ENCODE results near the gene TMEM191B. TPM values are rescaled to one million over a fixed set of nuclear protein-coding genes. Genes with fewer than 3 reads are reported as not detected.
"Not testable (repeated sequence)": the region's sequence is repeated elsewhere in the genome, so short reads cannot be mapped to it uniquely, and the experiment has no call there.

The TMEM191B gene
- total and polyA plus RNA-seq, 2 donors from 2014 or later: 5.2 to 10.6 TPM

- H3K9ac ChIP-seq (ENCODE audit: low read length in 3 of 3); H3K4me3 ChIP-seq (ENCODE audit: low read length in 3 of 3); FAIRE-seq; H3K36me3 ChIP-seq (ENCODE audit: control insufficient read depth in 2 of 3, insufficient read depth in 3 of 3, low read length in 3 of 3); H3K4me1 ChIP-seq (ENCODE audit: control insufficient read depth in 2 of 3, insufficient read depth in 2 of 3, low read depth in 1 of 3, low read length in 3 of 3); H3K27ac ChIP-seq (ENCODE audit: low read depth in 2 of 2, low read length in 2 of 2); DNase-seq; H3K27me3 ChIP-seq (ENCODE audit: control insufficient read depth, insufficient read depth, low read length); H3K9me3 ChIP-seq (ENCODE audit: control insufficient read depth in 2 of 3, insufficient read depth in 1 of 3, low read length in 3 of 3); intact Hi-C loops (cut with DNase I): not testable (repeated sequence)
Observed at GRCh38 chr22:18551046-18551445, 23.4 kb downstream of the TMEM191B start.

GRCh38 chr22:18552839-18553597 lies 25.4 kb downstream of the TMEM191B start:
- intact Hi-C loops (cut with DNase I); H3K36me3 ChIP-seq (ENCODE audit: control insufficient read depth in 2 of 3, insufficient read depth in 3 of 3, low read length in 3 of 3); H3K4me3 ChIP-seq (ENCODE audit: low read length in 3 of 3); H3K9me3 ChIP-seq (ENCODE audit: control insufficient read depth in 2 of 3, insufficient read depth in 1 of 3, low read length in 3 of 3); H3K9ac ChIP-seq (ENCODE audit: low read length in 3 of 3); FAIRE-seq; DNase-seq; H3K27ac ChIP-seq (ENCODE audit: low read depth in 2 of 2, low read length in 2 of 2); H3K27me3 ChIP-seq (ENCODE audit: control insufficient read depth, insufficient read depth, low read length); H3K4me1 ChIP-seq (ENCODE audit: control insufficient read depth in 2 of 3, insufficient read depth in 2 of 3, low read depth in 1 of 3, low read length in 3 of 3): not testable (repeated sequence)

GRCh38 chr22:18554280-18555256 lies 27.0 kb downstream of the TMEM191B start:
- H3K36me3 ChIP-seq (ENCODE audit: control insufficient read depth in 2 of 3, insufficient read depth in 3 of 3, low read length in 3 of 3); H3K4me3 ChIP-seq (ENCODE audit: low read length in 3 of 3); FAIRE-seq; intact Hi-C loops (cut with DNase I); H3K4me1 ChIP-seq (ENCODE audit: control insufficient read depth in 2 of 3, insufficient read depth in 2 of 3, low read depth in 1 of 3, low read length in 3 of 3); H3K9ac ChIP-seq (ENCODE audit: low read length in 3 of 3); H3K27ac ChIP-seq (ENCODE audit: low read depth in 2 of 2, low read length in 2 of 2); H3K27me3 ChIP-seq (ENCODE audit: control insufficient read depth, insufficient read depth, low read length); H3K9me3 ChIP-seq (ENCODE audit: control insufficient read depth in 2 of 3, insufficient read depth in 1 of 3, low read length in 3 of 3): not testable (repeated sequence)
- peak in 1 of 5 donors; percentile 50 for DNase-seq

- H3K4me1 ChIP-seq (ENCODE audit: control insufficient read depth in 2 of 3, insufficient read depth in 2 of 3, low read depth in 1 of 3, low read length in 3 of 3); DNase-seq; H3K9ac ChIP-seq (ENCODE audit: low read length in 3 of 3); intact Hi-C loops (cut with DNase I); FAIRE-seq; H3K4me3 ChIP-seq (ENCODE audit: low read length in 3 of 3); H3K27me3 ChIP-seq (ENCODE audit: control insufficient read depth, insufficient read depth, low read length); H3K9me3 ChIP-seq (ENCODE audit: control insufficient read depth in 2 of 3, insufficient read depth in 1 of 3, low read length in 3 of 3); H3K27ac ChIP-seq (ENCODE audit: low read depth in 2 of 2, low read length in 2 of 2); H3K36me3 ChIP-seq (ENCODE audit: control insufficient read depth in 2 of 3, insufficient read depth in 3 of 3, low read length in 3 of 3): not testable (repeated sequence)
Observed at GRCh38 chr22:18558516-18558915, 30.9 kb downstream of the TMEM191B start.

GRCh38 chr22:18558939-18559338 lies 31.3 kb downstream of the TMEM191B start:
- H3K36me3 ChIP-seq (ENCODE audit: control insufficient read depth in 2 of 3, insufficient read depth in 3 of 3, low read length in 3 of 3): not testable (repeated sequence)

GRCh38 chr22:18560099-18560974 lies 32.7 kb downstream of the TMEM191B start:
- H3K27me3 ChIP-seq (ENCODE audit: control insufficient read depth, insufficient read depth, low read length); H3K9me3 ChIP-seq (ENCODE audit: control insufficient read depth in 2 of 3, insufficient read depth in 1 of 3, low read length in 3 of 3); intact Hi-C loops (cut with DNase I); H3K27ac ChIP-seq (ENCODE audit: low read depth in 2 of 2, low read length in 2 of 2); DNase-seq; H3K4me3 ChIP-seq (ENCODE audit: low read length in 3 of 3); H3K9ac ChIP-seq (ENCODE audit: low read length in 3 of 3); H3K4me1 ChIP-seq (ENCODE audit: control insufficient read depth in 2 of 3, insufficient read depth in 2 of 3, low read depth in 1 of 3, low read length in 3 of 3); FAIRE-seq; H3K36me3 ChIP-seq (ENCODE audit: control insufficient read depth in 2 of 3, insufficient read depth in 3 of 3, low read length in 3 of 3): not testable (repeated sequence)

More at GRCh38 chr22:18558939-18559338, 31.3 kb downstream of the TMEM191B start:
- DNase-seq; H3K27me3 ChIP-seq (ENCODE audit: control insufficient read depth, insufficient read depth, low read length); H3K9me3 ChIP-seq (ENCODE audit: control insufficient read depth in 2 of 3, insufficient read depth in 1 of 3, low read length in 3 of 3); H3K9ac ChIP-seq (ENCODE audit: low read length in 3 of 3); intact Hi-C loops (cut with DNase I); H3K4me3 ChIP-seq (ENCODE audit: low read length in 3 of 3); H3K27ac ChIP-seq (ENCODE audit: low read depth in 2 of 2, low read length in 2 of 2); FAIRE-seq; H3K4me1 ChIP-seq (ENCODE audit: control insufficient read depth in 2 of 3, insufficient read depth in 2 of 3, low read depth in 1 of 3, low read length in 3 of 3): not testable (repeated sequence)

GRCh38 chr22:18570509-18571246 lies 43.1 kb downstream of the TMEM191B start:
- DNase-seq; H3K36me3 ChIP-seq (ENCODE audit: control insufficient read depth in 2 of 3, insufficient read depth in 3 of 3, low read length in 3 of 3); H3K27ac ChIP-seq (ENCODE audit: low read depth in 2 of 2, low read length in 2 of 2); H3K4me3 ChIP-seq (ENCODE audit: low read length in 3 of 3); H3K27me3 ChIP-seq (ENCODE audit: control insufficient read depth, insufficient read depth, low read length); intact Hi-C loops (cut with DNase I); H3K4me1 ChIP-seq (ENCODE audit: control insufficient read depth in 2 of 3, insufficient read depth in 2 of 3, low read depth in 1 of 3, low read length in 3 of 3); H3K9me3 ChIP-seq (ENCODE audit: control insufficient read depth in 2 of 3, insufficient read depth in 1 of 3, low read length in 3 of 3); FAIRE-seq; H3K9ac ChIP-seq (ENCODE audit: low read length in 3 of 3): not testable (repeated sequence)

All from kidney (tissue), 11 donors.